ENCODE data around the gene CCDC86.

CCDC86 gene

DNA sequence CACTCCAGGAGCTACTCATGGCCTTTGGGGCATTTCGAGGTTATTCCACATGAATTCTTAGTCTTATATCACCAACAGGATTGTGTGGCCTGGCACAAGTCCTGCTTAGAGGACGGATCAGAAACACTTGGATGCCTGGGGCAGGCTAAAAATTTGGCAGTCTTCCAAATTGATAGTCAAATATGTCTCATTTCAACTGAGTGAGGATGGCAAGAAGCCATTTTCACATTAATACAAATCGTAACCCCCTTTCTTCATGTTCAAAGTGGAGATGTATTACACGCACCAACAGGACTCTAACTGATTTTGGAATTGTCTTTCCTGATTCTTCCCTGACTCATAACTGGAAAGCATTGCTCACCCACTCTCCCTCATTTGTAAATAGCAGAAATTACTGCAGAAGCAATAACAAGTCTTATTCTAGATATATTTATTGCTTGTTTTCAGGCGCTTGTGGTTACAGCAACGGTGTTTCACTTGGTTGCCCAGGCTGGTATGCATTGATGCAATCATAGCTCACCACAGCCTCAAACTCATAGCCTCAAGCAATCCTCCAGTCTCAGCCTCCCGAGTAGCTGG, 10.3 kb upstream of the CCDC86 start:
- no peak for DNase-seq

DNA sequence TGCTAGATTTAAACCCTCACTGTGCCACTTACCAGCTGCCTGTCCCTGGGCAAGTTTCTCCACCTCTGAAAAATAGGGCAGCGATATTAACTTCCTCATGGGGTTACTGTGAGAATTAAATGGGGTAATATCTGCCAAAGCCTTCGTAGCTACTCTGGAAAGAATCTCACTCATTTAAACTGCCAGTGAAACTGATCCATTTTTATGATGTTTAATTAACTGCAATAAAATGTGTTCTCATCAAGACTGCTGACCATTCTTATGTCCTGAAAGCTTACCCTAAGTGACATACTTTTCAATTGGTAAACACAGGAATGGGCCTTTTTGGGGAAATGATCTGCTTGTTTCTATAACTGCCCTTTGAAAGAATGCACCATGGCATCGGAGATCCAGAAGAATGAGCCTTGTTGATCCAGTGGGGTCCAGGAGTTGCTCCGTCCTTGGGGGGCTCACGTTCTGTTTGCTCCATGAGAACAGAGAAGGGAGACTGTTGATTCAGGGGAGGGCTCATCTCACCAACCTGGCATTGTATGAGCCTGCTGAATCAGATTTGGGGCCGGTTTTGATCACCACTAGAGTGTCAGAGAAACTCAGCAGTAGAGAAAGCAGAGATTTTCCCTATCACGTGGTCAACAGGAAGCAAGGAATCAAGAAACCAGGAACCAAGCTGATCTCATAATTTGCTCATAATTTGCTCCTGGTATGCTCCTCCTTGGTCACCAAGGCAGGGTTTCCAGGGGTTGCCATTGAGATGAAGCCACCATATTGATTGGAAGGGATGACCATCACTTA, 7.0 kb upstream of the CCDC86 start:
- no peak for DNase-seq

DNA sequence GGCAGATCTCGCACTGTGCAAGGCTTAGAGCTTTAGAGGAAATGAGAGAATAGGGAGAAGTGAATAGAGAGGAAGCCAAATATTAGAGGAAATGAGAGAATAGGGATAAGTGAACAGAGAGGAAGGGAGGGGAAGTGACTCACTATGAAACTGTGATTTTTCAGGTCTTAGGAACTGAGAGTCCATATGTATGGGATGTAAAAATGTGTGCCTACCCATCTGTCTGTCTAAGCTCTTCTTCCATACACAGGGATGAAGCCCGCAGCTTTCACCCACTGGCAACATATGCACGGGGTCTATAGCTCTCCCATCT, 6.4 kb upstream of the CCDC86 start:
- DNase-seq = no peak

DNA sequence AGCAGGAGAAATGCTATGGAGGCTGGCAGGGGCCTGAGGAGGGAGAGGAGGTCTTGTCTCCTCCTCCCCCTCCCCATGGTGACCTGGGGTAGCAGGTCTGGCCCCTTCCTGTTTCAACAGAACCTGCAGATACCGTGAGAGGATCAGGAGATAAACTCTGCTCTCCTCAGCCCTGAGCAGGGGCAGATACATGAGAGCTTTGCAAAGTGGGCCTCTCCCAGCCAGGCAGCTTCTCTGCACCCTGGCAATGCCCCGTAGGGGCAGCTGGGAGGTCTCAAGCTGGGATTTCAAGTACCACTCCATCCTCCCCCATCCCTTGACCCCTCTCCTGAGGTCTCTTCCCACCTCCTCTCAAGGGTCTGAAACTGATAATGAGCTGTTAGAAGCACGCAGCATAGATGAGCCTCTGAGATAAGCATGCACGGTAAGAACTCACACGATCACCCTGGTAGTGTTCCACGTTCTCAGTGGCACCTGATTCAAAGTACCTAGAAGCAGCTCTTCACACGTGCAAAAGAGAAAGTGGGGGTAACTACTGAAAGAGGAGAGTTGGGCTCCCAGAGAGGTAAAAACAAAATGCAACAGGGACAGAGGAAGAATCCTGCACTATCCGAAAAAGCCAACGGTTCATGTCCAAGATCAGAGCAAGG, 4.9 kb upstream of the CCDC86 start:
- DNase-seq = no peak

DNA sequence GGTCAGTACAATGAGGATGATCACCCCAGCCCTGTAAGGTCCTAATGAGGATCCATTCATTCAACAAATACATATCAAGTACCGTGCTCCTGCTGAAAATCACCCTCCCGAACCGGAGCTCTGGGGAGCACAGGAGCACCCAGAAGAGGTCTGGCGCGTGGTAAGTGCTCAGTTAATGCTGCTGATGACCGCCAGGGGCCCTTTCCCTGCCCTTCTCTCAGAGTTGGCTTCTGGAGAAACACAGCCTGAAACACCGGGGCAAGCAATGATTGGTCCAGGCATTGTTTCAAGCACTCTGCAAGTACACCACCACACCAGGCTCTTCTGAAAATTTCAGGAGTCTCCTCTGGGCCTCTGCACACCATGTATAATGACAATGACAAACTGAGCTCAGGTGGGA, 3.8 kb upstream of the CCDC86 start:
- no peak for DNase-seq

DNA sequence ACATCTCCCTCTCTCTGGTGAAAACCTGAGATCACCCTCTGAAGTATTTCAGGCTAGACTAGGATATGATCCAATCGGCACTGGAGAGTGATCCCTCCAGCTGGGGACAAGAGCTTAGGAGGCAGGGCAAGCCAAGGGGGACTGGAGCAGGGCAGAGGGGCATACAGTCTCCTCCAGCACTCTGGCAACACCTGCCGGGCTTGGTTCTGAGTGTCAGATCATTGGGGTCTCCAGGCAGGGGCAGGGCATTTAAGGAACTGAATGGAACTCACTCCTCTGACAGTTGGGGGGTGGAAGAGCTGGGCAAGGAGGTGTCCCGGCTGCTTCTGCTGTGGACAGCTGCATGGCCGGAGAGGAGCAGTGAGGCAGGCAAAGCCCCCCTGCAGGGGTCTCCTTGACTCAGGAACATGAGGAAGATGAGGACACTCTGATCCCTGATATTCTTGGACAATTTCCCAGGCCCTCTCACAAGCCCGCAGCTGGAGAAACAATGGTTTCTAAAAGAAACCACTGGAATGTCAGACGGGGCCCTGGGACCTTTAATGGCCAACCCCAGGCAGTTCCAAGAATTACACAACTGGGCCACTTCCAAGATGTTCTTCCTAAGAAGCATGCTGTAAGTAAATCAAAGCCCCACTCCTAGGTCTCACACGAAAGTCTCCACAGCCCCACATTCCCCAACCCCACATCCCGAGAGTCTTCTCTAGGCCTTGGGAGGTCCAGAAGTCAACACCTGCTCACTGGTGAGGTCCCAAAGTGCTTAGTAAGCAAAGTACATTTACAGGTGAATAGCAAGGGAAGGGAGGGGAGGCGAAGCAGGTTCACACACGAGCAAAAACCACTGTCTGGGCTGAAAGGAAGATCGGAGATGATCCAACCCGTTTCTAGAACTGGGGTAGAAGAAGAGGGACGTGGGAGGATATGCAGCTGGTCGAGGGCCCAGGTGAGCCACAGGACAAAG, 1.2 kb upstream of the CCDC86 start:
- DNase-seq = no peak

DNA sequence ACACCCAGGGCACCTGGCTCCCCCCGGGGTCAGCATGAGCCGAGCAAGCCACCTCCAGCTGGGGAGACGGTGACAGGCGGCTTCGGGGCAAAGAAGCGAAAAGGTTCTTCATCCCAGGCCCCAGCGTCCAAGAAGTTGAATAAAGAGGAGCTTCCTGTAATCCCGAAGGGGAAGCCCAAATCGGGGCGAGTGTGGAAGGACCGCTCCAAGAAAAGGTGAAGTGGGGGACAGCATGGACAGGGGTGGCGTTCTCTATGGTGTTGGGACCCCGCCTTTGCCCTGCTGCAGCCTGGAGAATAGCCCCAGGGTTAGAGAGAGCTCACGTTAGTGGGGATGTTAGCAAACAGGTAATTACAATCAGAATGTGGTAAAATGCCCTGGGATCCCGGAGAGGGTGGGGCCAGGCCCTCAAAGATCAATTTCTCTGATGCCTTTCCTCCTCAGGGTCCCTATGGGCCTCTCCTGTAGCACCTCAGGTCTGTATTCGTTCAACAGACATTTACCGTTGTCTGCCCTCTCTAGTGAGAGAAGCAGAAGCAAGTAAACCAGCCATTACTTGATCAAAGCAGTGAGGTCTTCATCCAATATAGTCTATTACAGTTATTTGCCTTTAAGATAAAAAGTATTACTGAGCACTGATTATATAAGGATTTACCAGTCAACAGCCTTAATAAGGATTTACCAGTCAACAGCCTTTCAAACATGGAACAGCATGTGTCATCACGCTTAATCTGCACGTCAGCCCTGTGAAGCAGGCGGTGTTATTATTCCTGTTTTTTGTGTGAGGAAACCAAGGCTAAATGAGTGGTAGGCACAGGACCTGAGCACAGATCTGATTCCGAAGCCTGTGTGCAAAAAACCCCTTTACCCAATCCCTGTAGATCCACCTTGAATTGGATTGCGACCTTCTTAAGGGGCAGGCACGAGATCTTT, 1.0 kb downstream of the CCDC86 start:
- DNase-seq = no peak

DNA sequence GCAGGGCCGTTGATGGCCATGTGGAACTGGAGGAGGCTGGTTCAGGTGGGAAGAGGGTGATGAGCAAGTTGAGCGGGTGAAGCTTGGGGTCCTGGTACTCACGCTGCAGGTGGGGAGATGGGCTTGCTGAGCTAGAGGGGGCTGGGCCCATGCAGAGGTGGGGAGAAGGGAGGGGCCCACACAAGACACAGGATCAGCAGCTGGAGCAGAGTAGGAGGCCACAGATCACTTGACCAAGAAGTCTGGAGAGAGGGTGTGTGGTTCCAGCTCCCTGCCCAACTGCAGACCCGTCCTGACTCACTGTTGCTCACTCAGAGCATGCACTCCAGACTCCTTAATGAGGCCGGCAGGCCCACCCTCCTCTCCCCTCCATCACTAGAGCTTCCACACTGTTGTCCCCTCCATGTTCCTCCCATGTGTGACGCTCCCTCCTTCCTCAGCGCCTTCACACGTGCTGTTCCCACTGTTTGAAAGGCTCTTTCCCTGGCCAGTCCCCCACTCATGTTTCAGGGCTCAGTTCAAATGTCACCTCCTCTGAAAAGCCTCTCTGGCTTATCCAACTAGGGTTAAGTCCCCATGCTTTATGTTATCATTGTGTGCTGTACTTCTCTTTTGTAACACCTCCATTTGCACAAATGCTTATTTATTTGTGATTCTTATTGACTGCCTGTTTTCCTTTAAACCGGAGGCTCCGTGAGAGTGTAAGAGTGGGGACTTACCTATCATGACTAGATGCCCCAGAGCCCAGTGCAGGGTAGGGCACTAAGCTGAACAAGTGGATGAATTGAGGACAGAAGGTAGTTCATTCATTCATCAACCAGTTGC, 2.3 kb downstream of the CCDC86 start:
- no peak for DNase-seq

DNA sequence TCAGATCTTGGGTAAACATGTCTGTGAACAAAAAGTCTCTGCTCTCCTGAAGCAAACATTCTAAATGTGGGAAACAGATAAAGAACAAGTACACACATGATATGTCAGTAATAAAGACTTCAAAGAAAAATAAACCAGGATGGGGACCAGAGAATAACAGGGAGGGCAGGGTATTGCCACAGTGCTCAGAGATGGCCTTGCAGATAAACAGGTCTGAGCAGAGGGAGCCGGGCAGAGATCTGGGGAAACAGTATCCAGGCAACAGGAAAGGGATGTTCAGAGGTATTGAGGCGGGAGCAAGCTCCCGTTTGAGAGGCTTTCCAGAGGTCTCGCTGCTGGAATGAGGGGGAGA, 2.9 kb downstream of the CCDC86 start:
- DNase-seq = no peak

DNA sequence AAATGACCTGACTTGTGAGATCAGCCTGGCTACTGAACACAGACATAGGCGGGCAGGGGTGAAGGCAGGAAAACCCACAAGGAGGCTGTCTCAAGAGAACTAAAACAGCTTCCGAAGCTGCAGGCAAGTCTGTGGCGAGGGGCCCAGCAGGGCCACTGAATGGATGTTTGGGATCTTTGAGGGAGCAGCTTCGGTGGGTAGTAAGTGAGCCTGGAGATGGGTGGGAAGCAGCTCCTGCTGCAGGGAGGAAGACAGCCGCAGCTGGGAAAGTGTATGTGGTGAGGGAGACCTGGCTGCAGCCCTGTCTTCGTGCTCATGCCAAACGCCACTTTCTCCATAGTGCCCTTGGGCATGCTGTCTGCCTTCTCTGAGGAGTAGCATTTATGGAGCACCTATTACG, 3.4 kb downstream of the CCDC86 start:
- DNase-seq = no peak

DNA sequence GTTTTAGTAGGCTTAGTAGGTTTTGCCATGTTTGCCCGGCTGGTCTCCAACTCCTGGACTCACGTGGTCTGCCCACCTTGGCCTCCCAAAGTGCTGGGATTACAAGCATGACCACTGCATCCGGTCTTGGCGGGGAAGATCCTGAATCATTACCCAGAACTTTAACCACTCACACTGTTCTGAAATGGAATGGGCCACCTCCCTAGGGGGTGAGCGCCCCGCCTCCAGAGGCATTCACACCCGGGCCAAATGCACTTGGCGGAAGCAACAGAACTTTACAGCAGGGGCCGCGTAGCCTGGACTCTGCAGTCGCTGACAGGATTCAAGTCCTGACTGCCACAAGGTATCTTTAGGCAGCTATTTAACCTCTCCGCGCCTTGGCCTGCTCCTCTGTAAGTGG, 5.4 kb downstream of the CCDC86 start:
- DNase-seq = no peak

DNA sequence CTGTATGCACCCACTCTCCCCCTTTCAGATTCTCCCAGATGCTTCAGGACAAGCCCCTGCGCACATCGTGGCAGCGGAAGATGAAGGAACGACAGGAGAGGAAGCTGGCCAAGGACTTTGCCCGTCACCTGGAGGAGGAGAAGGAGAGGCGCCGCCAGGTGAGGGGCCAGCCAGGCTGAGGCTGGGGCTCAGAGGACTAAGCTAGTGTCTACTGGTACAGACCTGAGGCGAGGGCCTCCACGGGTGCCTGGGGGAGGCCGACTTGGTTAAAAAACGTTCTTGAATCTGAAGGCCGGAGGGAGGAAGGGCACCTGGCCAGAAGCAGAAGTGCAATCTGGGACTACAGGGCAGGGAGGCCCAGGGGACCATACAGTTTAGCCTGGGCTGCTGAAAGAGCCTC, 6.0 kb downstream of the CCDC86 start:
- DNase-seq = no peak

DNA sequence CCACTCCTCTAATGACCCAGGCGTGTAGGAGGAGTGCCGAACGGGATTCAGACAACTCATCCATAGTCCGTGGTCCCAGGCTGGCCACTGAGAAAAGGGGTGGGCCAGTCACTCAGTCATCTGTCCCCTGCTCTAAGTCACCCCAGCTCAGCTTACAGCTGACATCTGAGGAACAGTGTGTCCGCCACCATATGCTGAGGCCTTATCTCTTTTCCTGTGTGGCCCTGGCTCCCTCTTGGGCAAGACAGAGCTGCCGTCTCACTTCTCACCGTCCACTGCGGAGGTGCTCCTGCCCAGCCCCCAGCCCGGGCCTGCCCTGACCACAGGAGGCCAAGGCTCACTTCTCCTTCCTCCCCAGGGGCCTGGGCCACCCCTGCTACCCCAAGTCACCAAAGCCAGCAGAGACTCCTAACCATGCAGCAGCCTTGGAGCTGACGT, 6.8 kb downstream of the CCDC86 start:
- no peak for DNase-seq

DNA sequence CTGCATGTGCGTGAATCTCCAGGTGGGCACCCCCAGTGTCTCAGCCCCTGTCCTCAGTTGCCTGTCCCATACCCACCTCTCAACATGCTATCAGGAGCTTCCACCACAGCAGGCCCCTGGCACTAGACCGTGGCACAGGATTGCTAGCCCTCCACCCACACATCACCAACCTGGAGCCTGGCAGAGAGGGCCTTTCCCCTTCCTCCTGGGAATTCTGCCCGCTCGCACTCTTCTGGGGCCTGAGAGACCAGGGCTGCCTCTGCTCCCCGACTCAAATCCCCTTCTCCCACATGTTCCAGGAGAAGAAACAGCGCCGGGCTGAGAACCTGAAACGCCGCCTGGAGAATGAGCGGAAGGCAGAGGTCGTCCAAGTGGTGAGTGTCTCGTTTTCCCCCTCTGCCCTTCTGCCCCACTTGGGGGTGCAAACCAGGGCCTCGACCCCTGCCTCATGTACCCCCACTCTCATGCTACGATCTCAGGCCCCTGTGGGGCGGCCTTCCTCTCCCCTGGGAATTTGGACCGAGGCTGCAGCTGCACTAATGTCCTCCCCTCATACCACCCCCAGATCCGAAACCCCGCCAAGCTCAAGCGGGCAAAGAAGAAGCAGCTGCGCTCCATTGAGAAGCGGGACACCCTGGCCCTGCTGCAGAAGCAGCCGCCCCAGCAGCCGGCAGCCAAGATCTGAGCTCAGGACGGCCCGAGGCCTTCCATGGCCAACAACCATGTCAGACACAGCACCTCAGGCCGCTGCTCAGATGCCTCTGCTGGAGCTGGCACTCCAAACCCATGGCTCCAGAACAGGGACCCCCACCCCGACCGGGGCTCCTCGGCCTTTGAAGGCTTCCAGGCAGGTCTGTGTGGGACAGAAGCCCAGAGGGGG, 8.0 kb downstream of the CCDC86 start:
- DNase-seq = no peak

DNA sequence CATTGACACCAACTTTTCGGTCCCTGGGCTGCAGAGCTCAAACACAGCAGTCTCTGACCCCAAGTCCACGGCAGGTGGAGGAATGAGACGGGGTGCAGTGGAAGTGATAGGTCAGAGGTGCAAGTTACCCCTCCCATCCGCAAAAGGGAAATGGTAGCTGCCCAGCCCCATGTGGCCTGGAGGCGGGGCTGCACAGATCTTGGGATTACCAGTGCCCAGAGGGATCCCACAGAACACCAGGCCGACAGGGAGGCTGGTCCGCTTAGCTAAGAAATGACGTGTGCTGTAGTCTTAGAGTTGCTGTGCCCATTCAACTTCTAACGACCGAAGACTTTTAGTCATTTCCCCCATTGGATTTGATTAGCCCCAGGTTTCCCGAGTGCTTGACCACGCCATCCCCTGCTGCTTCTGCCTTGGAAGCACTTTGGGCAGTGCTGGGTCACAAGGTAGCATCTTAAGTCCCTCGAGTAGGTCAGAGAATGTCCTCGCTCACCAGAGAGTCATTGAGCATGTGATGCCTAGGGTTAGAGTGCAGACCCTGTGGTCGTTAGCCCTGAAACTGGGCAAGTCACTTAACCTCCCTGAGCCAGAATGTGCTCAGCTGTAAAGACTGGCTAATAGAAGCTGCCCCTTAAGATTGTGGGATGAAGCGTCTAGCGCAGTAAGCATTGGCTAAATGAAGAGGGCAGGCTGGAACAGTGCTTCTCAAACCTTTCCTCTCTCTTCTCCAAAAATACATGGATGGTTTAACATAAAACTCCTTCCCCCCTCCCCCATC, 9.6 kb downstream of the CCDC86 start:
- DNase-seq = no peak

DNA sequence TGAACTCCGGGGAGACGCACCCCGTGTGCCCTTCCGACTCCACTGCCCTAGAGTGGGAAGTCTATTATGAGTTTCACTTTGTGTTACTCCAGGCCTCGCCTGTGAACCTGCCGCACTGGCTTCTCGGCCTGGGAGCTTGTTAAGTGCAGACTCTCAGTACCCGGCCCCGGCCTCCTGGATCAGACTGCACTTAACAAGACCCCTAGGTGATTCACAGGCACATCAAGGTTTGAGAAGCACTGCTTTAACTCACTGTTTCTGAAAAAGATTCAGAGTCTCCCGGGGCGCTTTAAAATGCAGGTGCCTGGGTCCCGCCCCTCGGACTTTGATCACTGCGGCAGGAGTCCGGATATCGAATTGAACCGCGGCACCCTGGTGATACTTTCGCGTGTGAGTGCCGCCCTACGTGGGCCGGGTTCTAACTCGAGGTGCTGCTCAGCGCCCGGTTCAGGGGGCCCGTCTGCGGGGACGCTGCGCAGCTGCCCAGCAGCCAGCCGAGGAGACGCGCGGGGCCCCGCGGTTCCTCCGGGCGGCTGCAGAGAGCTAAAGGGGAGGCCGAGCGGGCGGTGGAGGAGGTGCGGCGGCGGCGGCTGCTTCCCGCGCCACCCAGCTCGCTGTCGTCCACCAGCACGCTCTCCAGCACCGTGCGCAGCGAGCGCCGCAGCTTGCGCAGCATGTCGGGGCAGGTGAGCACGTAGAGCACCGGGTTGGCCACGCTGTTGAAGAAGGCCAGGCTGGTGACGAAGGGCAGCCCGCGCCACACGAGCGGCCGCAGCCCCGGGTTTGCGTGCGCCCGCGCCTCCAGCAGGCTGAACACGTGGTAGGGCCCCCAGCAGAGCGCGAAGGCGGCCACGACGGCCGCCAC, 10.4 kb downstream of the CCDC86 start:
- no peak for DNase-seq

DNA sequence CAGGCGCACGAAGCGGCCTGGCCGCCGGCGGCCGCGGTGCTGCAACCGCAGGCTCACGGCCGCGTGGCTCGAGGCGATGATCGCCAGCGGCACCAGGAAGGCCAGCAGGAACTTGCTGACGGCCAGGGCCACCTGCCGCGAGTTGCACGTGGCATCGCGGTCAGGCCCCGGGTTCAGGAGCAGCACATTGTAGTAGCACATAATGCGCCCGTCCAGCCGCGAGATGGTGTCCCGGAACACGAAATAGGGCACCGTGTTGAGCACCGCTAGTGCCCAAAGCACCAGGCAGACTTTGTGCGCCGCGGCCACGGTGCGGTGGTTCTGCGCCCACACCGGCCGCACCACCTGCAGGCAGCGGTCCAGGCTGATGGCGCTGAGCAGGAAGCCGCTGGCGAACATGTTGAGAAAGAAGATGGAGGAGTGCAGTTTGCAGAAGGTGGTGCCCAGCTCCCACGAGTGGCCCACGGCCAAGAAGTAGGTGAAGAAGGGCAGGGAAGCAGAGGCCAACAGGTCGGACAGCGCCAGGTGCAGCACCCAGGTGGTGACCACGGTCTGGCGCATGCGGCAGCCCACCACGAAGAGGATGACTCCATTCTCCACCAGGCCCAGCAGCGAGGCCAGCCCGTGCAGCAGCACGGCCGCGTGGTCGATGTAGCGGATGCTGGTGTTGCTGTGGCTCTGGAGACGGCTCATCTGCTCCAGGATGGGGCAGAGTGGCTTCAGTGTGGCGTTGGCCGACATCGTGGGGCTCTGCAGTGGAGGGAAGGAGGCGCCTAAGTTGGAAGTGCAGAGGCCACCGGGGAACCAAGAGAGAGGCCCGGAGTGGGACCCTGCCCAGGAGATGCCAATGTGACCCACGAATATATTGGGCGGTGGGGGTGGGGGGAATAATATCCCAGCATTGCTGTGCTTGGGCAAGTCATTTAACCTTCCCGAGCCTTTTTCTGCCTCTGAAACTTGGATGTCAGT, 11.4 kb downstream of the CCDC86 start:
- no peak for DNase-seq
